ENCODE measurements around the gene GTPBP2.

DNA sequence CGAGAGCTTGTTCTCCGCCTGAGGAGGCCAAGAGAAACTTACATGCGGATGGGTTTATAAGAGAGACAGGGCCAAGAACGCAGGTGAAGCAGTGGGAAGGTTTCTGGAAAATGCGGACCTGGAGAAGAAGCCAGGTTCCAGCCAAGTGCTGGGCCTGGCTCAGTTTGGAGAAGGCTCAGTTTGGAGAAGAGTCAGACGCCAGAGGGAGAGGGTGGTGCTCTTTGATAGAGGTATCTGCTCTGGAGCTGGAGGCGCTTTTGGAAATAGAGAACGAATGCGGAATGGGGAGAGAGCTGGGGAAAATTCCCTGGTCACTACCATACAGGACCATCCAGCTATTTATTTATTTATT, 16.5 kb upstream of the GTPBP2 start:
- TF ChIP-seq EZH2phosphoT487 (IDR thresholded peaks at IDR 0.05; ENCODE audit: insufficient read depth, low read depth) (no peak), EZH2 (IDR thresholded peaks at IDR 0.05; ENCODE audit: insufficient read depth, poor library complexity, severe bottlenecking) (no peak)

All from GM23248 (cell line).